Endothelial cell of umbilical vein (primary cell): ENCODE measurements around the gene HVCN1. TPM values are rescaled to one million over a fixed set of nuclear protein-coding genes. Genes with fewer than 3 reads are reported as not detected.

Experiments
- BruUV-seq: library from RNA; stranded (reverse); fragments of 400-500 nt; replicated peaks from 2 replicates; lab custom pipeline; 2021; lab: Mats Ljungman, UMichigan
- CTCF ChIA-PET: fragments of 300-600, 350-600 bp; sonication (Branson Sonifier 250); formaldehyde crosslinking; loops from one replicate; lab custom pipeline; 2021; ENCODE audit warnings: antibody characterized with exemption, inconsistent platforms; lab: Charles Lee
- POLR2A ChIA-PET: fragments of 300-600, 350-600 bp; sonication (Branson Sonifier 250); formaldehyde crosslinking; loops from one replicate; lab custom pipeline; 2021; ENCODE audit warnings: antibody characterized with exemption, inconsistent platforms; lab: Charles Lee
- DNase-seq: peaks from one replicate; pipeline ENCODE4 v3.0.0-alpha.2; 2011; ENCODE audit warnings: low read depth, low spot score
- FAIRE-seq: peaks from 2 replicates; lab custom pipeline; 2011; peaks lifted over from hg19 to GRCh38; lab: Jason Lieb, UNC
- H2AFZ ChIP-seq: 2 replicates; pipeline ENCODE4 v1.6.0; 2012; ENCODE audit warnings: low read depth, low read length, control low read depth, inconsistent platforms
- H3K27ac ChIP-seq: 2 replicates; pipeline ENCODE4 v1.5.1; 2011; ENCODE audit warnings: low read depth, mild to moderate bottlenecking, control low read depth, low read length, moderate library complexity; ENCODE audit not compliant: insufficient read depth
- H3K27me3 ChIP-seq, 2 experiments: 2 replicates each; pipeline versions ENCODE4 v1.6.0 to v1.6.1; 2011; ENCODE audit warnings: low read length in 2 of 2, mixed read lengths in 1 of 2; ENCODE audit not compliant: control insufficient read depth in 2 of 2, insufficient read depth in 2 of 2
- H3K36me3 ChIP-seq, 2 experiments: 2 replicates in 1 of 2; 3 replicates in 1 of 2; pipeline ENCODE4 v1.5.1; 2011; ENCODE audit warnings: low read length in 2 of 2, mild to moderate bottlenecking in 1 of 2, moderate library complexity in 1 of 2; ENCODE audit not compliant: control insufficient read depth in 2 of 2, insufficient read depth in 2 of 2; ENCODE audit errors: extremely low read depth in 1 of 2
- H3K4me1 ChIP-seq: 3 replicates; pipeline ENCODE4 v1.5.1; 2011; ENCODE audit warnings: mild to moderate bottlenecking, low read length; ENCODE audit not compliant: control insufficient read depth, insufficient read depth; ENCODE audit errors: extremely low read depth
- H3K4me2 ChIP-seq: 2 replicates; pipeline ENCODE4 v1.6.1; 2011; ENCODE audit warnings: low read length, control low read depth, mixed read lengths; ENCODE audit not compliant: insufficient read depth
- H3K4me3 ChIP-seq, 3 experiments: fragments of 200-600 bp in 1 of 3; sonication (generic), shearing (Covaris generic) in 1 of 3; replicated peaks in 1 of 3; 2 replicates each; pipeline ENCODE4 v1.5.1; 2011 to 2016; ENCODE audit warnings: control low read depth in 3 of 3, low read length in 3 of 3, mild to moderate bottlenecking in 2 of 3, inconsistent platforms in 1 of 3, low read depth in 1 of 3, moderate library complexity in 1 of 3; ENCODE audit not compliant: insufficient read depth in 1 of 3
- H3K79me2 ChIP-seq: 2 replicates; pipeline ENCODE4 v1.6.0; 2012; ENCODE audit warnings: low read length, inconsistent platforms; ENCODE audit not compliant: control insufficient read depth, insufficient read depth
- H3K9ac ChIP-seq: replicated peaks from 2 replicates; pipeline ENCODE3; 2011; ENCODE audit warnings: low read length, control low read depth; ENCODE audit not compliant: insufficient read depth; ENCODE audit errors: extremely low read depth
- H3K9me1 ChIP-seq: replicated peaks from 3 replicates; pipeline ENCODE4 v1.6.0; 2011; ENCODE audit warnings: mild to moderate bottlenecking, low read length; ENCODE audit not compliant: control insufficient read depth, insufficient read depth; ENCODE audit errors: extremely low read depth
- H3K9me3 ChIP-seq: replicated peaks from 2 replicates; pipeline ENCODE4 v1.5.1; 2012; ENCODE audit warnings: low read length, inconsistent platforms; ENCODE audit not compliant: control insufficient read depth, insufficient read depth
- H4K20me1 ChIP-seq: replicated peaks from 2 replicates; pipeline ENCODE3; 2011; ENCODE audit warnings: mild to moderate bottlenecking, low read length; ENCODE audit not compliant: control insufficient read depth, insufficient read depth; ENCODE audit errors: extremely low read depth
- CTCF ChIP-seq, 2 donors: IDR thresholded peaks; 1 replicate in 1 of 2; 2 replicates in 1 of 2; pipeline ENCODE4 v1.5.1; 2011; ENCODE audit warnings: low read length in 2 of 2, mild to moderate bottlenecking in 2 of 2, moderate library complexity in 2 of 2, control low read depth in 1 of 2, inconsistent platforms in 1 of 2, low read depth in 1 of 2; ENCODE audit not compliant: insufficient read depth in 1 of 2; ENCODE audit errors: extremely low read depth in 1 of 2
- EZH2 ChIP-seq: IDR thresholded peaks from 2 replicates; pipeline ENCODE4 v1.6.1; 2012; ENCODE audit warnings: borderline replicate concordance, low read depth, mild to moderate bottlenecking, moderate library complexity, low read length, inconsistent platforms; ENCODE audit not compliant: severe bottlenecking
- FOS ChIP-seq: IDR thresholded peaks from 2 replicates; pipeline ENCODE4 v1.6.1; 2011; ENCODE audit warnings: mild to moderate bottlenecking, low read length, moderate library complexity, borderline replicate concordance; ENCODE audit not compliant: insufficient read depth
- GATA2 ChIP-seq: IDR thresholded peaks from 2 replicates; pipeline ENCODE4 v1.7.0; 2011; ENCODE audit warnings: low read depth, mild to moderate bottlenecking, moderate library complexity, mixed read lengths, low read length; ENCODE audit not compliant: insufficient read length, insufficient read depth
- JUN ChIP-seq: IDR thresholded peaks from 2 replicates; pipeline ENCODE4 v1.6.1; 2011; ENCODE audit warnings: borderline replicate concordance, low read depth; ENCODE audit not compliant: insufficient read length, insufficient read depth
- MYC ChIP-seq: IDR thresholded peaks from one replicate; pipeline ENCODE4 v1.6.1; 2011; ENCODE audit warnings: mild to moderate bottlenecking, low read depth, low read length
- POLR2A ChIP-seq: IDR thresholded peaks from 2 replicates; pipeline ENCODE4 v1.6.1; 2012; ENCODE audit warnings: low read depth, mild to moderate bottlenecking, control low read depth, low read length
- POLR2AphosphoS5 ChIP-seq: IDR thresholded peaks from 2 replicates; pipeline ENCODE4 v1.6.1; 2012; ENCODE audit warnings: low read depth, mild to moderate bottlenecking, control low read depth, low read length, moderate library complexity; ENCODE audit not compliant: insufficient read depth
- dilution Hi-C: fragments of 300-500 bp; cut with MboI; formaldehyde crosslinking; loops from one replicate; pipeline ENCODE4 v1.15.0; 2019; ENCODE audit warnings: low sequenced_read_pairs; ENCODE audit not compliant: extremely low pct_ligation_motif_present
- intact Hi-C: fragments of 100-400 bp; cut with micrococcal nuclease; formaldehyde crosslinking; loops from one replicate; pipeline ENCODE4 v1.10.0; 2022
- polyA plus RNA-seq, 4 experiments: library from polyadenylated mRNA; depleted of rRNA in 3 of 4; stranded (reverse) in 3 of 4; unstranded in 1 of 4; fragments of >200 nt; gene quantifications; 2 replicates each; pipeline versions ENCODE4 v1.2.1 to v1.2.3, GENCODE V29; 2011 to 2012; ENCODE audit warnings: missing spikeins in 1 of 4
- total RNA-seq: library from RNA; stranded (reverse); gene quantifications from 2 replicates; pipeline ENCODE4 v1.2.3, GENCODE V29; 2021
- TF ChIP-seq, protein P1 (sequence below): IDR thresholded peaks from 2 replicates; pipeline ENCODE4 v1.6.1; 2011; ENCODE audit not compliant: insufficient read depth, insufficient read length

HVCN1 gene
- total and polyA plus RNA-seq, 2 donors (not counting 3 experiments of a cell fraction or from before 2014, with no cell fraction given) = 3.7 to 8.4 TPM

- H3K27ac ChIP-seq = no peak overlapping the region
- no peak for DNase-seq
- H3K9me3 ChIP-seq = no peaks in the 10 kb centered on the region
- H3K4me2 ChIP-seq = no peak overlapping the region
- no peak overlapping the region for H3K4me3 ChIP-seq
- no peak overlapping the region for H2AFZ ChIP-seq
- no peak overlapping the region for H3K9ac ChIP-seq
- FAIRE-seq = no peak
- H3K27me3 ChIP-seq = no peaks in the 10 kb centered on the region
- intact Hi-C loops = no loop called here
- no peaks in the 10 kb centered on the region for H3K79me2 ChIP-seq
- ChIA-PET POLR2A (no interaction called here), CTCF (no interaction called here)
- BruUV-seq = no TSS peak
- H3K4me1 ChIP-seq = no peaks in the 10 kb centered on the region
- TF ChIP-seq EZH2 = no peak
- TF ChIP-seq GATA2 = no peak
- H4K20me1 ChIP-seq = no peaks in the 10 kb centered on the region
- dilution Hi-C loops = no loop called here
- H3K36me3 ChIP-seq = no peaks in the 10 kb centered on the region
- no peaks in the 10 kb centered on the region for H3K9me1 ChIP-seq
Measured at GRCh38 chr12:110677206-110677911, 11.6 kb downstream of the HVCN1 start.

DNA sequence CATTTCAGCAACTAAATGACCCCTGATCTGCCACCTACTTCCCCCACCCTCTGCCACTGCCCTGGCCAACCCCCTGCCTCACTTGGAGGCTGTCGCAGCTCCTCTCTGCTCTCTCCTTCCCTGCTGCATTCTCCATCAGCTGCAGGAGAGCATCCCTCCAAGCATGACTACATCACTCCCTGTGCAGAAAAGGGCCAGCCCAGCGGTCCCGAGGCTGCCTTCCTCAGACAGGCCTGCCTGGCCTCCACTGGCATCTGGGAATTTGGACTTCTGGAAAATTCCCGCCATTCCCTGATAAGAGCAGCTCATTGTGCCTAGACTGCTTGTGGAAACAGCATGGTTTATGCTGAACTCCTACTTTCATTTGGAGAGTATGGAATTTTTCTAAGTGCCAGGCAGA is 12.7 kb downstream of the HVCN1 start:
- Histone ChIP-seq H2AFZ (no peak overlapping the region), H3K9me1 (no peaks in the 10 kb centered on the region), H3K4me1 (no peaks in the 10 kb centered on the region), H3K27me3 (no peaks in the 10 kb centered on the region), H3K4me2 (no peak overlapping the region), H3K36me3 (no peaks in the 10 kb centered on the region), H3K9me3 (no peaks in the 10 kb centered on the region), H3K27ac (no peak overlapping the region), H4K20me1 (no peaks in the 10 kb centered on the region), H3K4me3 (no peak overlapping the region), H3K79me2 (no peaks in the 10 kb centered on the region), H3K9ac (no peak overlapping the region)
- DNase-seq (no peak), FAIRE-seq (no peak)
- dilution Hi-C loops = no loop called here
- intact Hi-C loops = no loop called here
- CTCF ChIA-PET = no interaction called here
- POLR2A ChIA-PET = no interaction called here
- BruUV-seq = no TSS peak
- TF ChIP-seq POLR2AphosphoS5 = no peak
- no peak for TF ChIP-seq POLR2A
- TF ChIP-seq GATA2 = no peak
- TF ChIP-seq, protein P1, sequence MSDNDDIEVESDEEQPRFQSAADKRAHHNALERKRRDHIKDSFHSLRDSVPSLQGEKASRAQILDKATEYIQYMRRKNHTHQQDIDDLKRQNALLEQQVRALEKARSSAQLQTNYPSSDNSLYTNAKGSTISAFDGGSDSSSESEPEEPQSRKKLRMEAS = no peak
- no peak for TF ChIP-seq MYC
- no peak for TF ChIP-seq JUN
- no peak for TF ChIP-seq FOS
- no peak for TF ChIP-seq CTCF (IDR thresholded peaks at IDR 0.05; ENCODE audit: extremely low read depth in 1 of 2, insufficient read depth in 1 of 2, low read depth in 1 of 2, low read length in 2 of 2)
- no peak for TF ChIP-seq EZH2
